Measurements from ENCODE around the gene MTRR.

Gene MTRR

DNA sequence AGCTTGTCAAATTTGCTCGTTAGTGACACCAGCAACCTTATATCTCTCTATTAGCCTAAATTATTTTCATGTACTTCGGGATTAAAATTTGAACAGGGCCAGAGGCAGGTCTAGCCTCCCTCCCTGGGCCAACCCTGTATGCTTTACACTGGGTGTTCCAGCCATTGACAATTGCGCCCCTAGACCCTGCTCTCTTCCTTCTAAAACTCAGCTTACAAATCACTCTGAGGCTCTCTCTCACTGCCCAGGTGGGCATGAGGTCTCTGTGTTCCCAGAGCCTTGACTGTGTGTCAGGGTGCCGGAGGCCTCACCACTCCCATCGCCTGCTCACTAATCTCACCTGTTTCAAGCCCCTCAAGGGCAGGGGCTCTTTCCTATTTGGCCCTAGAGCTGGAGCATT, 11.6 kb upstream of the MTRR start:
- TF ChIP-seq ZNF707 (tag by site-specific recombination; IDR thresholded peaks at IDR 0.05) (no peak), ZNF394 (tag by site-specific recombination; IDR thresholded peaks at IDR 0.05; ENCODE audit: borderline replicate concordance) (no peak), ZNF19 (tag by site-specific recombination; IDR thresholded peaks at IDR 0.05; ENCODE audit: low read depth) (no peak), ZNF221 (tag by site-specific recombination; IDR thresholded peaks at IDR 0.05; ENCODE audit: borderline replicate concordance) (no peak), ZNF114 (tag by site-specific recombination; IDR thresholded peaks at IDR 0.05) (no peak), ZNF10 (tag by site-specific recombination; IDR thresholded peaks at IDR 0.05) (no peak), ZNF426 (tag by site-specific recombination; IDR thresholded peaks at IDR 0.05) (no peak), MEIS1 (CRISPR knock-in tag; IDR thresholded peaks at IDR 0.05; ENCODE audit: borderline replicate concordance) (no peak), ZNF2 (tag by site-specific recombination; IDR thresholded peaks at IDR 0.05) (no peak), ZNF768 (tag by site-specific recombination; IDR thresholded peaks at IDR 0.05) (no peak), GFI1B (tag by site-specific recombination; IDR thresholded peaks at IDR 0.05) (no peak), ZNF785 (tag by site-specific recombination; IDR thresholded peaks at IDR 0.05) (no peak), ZNF555 (tag by site-specific recombination; conservative IDR thresholded peaks at IDR 0.05) (no peak), ZNF580 (tag by site-specific recombination; IDR thresholded peaks at IDR 0.05) (no peak), BCL11A (tag by site-specific recombination; IDR thresholded peaks at IDR 0.05; ENCODE audit: low read depth) (no peak)
- TF ChIP-seq, protein P1, sequence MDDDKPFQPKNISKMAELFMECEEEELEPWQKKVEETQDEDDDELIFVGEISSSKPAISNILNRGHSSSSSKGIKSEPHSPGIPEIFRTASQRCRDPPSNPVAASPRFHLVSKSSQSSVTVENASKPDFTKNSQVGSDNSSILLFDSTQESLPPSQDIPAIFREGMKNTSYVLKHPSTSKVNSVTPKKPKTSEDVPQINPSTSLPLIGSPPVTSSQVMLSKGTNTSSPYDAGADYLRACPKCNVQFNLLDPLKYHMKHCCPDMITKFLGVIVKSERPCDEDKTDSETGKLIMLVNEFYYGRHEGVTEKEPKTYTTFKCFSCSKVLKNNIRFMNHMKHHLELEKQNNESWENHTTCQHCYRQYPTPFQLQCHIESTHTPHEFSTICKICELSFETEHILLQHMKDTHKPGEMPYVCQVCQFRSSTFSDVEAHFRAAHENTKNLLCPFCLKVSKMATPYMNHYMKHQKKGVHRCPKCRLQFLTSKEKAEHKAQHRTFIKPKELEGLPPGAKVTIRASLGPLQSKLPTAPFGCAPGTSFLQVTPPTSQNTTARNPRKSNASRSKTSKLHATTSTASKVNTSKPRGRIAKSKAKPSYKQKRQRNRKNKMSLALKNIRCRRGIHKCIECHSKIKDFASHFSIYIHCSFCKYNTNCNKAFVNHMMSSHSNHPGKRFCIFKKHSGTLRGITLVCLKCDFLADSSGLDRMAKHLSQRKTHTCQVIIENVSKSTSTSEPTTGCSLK (tag by site-specific recombination; IDR thresholded peaks at IDR 0.05), result no peak
- TF ChIP-seq, protein P2, sequence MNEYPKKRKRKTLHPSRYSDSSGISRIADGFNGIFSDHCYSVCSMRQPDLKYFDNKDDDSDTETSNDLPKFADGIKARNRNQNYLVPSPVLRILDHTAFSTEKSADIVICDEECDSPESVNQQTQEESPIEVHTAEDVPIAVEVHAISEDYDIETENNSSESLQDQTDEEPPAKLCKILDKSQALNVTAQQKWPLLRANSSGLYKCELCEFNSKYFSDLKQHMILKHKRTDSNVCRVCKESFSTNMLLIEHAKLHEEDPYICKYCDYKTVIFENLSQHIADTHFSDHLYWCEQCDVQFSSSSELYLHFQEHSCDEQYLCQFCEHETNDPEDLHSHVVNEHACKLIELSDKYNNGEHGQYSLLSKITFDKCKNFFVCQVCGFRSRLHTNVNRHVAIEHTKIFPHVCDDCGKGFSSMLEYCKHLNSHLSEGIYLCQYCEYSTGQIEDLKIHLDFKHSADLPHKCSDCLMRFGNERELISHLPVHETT (tag by site-specific recombination; IDR thresholded peaks at IDR 0.05), result no peak
- POLR2A ChIA-PET, result interaction anchor here (3.4 kb wide), 1 partner anchor 12 kb away, joined by 22 read pairs; the partner anchor contains the start of genes FASTKD3 and MTRR
- H3K4me3 ChIP-seq (ENCODE audit: low read depth, low read length), result no peak overlapping the region
- CTCF ChIA-PET, result interaction anchor here (0.7 to 4.2 kb wide), 19 partner anchors 8 to 1077 kb away, joined by 3 to 29 read pairs (median 4); partner anchors contain the start of genes FASTKD3 and MTRR
- no peaks in the 10 kb centered on the region; the same call in 1 of the 2 replicates for H3K4me1 ChIP-seq (ENCODE audit: control insufficient read depth, insufficient read depth, low read length)
- H3K36me3 ChIP-seq (ENCODE audit: control insufficient read depth in 2 of 2, insufficient read depth in 1 of 2, low read length in 2 of 2), result peaks cover 36 to 37% of the 10 kb centered on the region in 2 experiments
- H3K27ac ChIP-seq (ENCODE audit: extremely low read depth, low read depth, low read length), result no peak overlapping the region
- no peaks in the 10 kb centered on the region; the same call in 1 of the 2 replicates for H3K9me3 ChIP-seq (ENCODE audit: control insufficient read depth, insufficient read depth, low read depth, low read length)

DNA sequence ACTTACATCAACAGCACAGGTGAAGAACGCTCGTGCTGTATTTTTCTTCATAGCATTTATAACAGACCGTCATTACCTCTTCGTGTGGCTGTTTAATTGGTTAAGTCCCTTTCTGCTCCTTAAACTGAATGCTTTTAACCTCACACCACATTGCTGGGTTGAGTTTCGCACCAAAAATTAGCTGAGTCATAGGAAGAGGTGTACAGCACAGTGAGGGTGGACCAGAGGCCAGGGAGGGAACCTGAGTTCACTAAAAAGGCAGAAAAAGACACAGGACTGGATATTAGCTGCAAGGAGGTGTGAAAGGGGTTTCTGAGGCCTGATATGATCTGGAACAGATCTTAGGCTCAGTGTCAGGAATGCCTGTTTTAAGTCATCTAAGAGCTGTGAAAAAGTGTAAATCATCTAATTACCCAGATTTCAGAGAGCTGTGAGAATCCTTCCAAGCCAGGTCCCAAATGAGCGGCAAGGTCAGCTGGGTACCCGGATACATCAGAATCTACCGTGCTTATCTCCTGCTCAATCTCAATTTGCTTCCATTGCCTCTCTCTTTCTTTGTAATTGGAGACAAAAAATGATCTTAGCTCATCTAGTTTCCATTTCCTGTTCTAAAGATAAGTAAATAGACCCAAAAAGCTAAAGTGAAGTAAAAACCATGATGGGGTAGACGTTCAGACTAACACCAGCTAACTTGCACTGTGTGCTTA, 10.9 kb upstream of the MTRR start:
- CTCF ChIA-PET, result interaction anchor here (0.6 to 4.2 kb wide), 18 partner anchors 9 to 1077 kb away, joined by 3 to 29 read pairs (median 4); partner anchors contain the start of genes FASTKD3 and MTRR
- peaks cover 43 to 44% of the 10 kb centered on the region in 2 experiments for H3K36me3 ChIP-seq (ENCODE audit: control insufficient read depth in 2 of 2, insufficient read depth in 1 of 2, low read length in 2 of 2)
- H3K27ac ChIP-seq (ENCODE audit: extremely low read depth, low read depth, low read length), result no peak overlapping the region
- H3K4me1 ChIP-seq (ENCODE audit: control insufficient read depth, insufficient read depth, low read length), result no peaks in the 10 kb centered on the region; the same call in 1 of the 2 replicates
- TF ChIP-seq ZFP41 (tag by site-specific recombination; IDR thresholded peaks at IDR 0.05; ENCODE audit: borderline replicate concordance), result no peak
- TF ChIP-seq ZBTB44 (tag by site-specific recombination; IDR thresholded peaks at IDR 0.05), result no peak
- TF ChIP-seq ZNF311 (tag by site-specific recombination; IDR thresholded peaks at IDR 0.05; ENCODE audit: borderline replicate concordance), result no peak
- POLR2A ChIA-PET, result interaction anchor here (3.4 kb wide), 1 partner anchor 11 kb away, joined by 22 read pairs; the partner anchor contains the start of genes FASTKD3 and MTRR
- H3K4me3 ChIP-seq (ENCODE audit: low read depth, low read length), result no peak overlapping the region
- no peaks in the 10 kb centered on the region; the same call in 1 of the 2 replicates for H3K9me3 ChIP-seq (ENCODE audit: control insufficient read depth, insufficient read depth, low read depth, low read length)

Data from HEK293 (cell line).